GM18909 (cell line): ENCODE data around the gene FLRT3.

Source experiments
- ATAC-seq: cut with Tn5 transposase; IDR thresholded peaks from one replicate; pipeline ENCODE4 v1.9.1; 2021; ENCODE audit warnings: mild to moderate bottlenecking; ENCODE audit not compliant: unreplicated experiment, poor library complexity

The FLRT3 gene

GRCh38 chr20:14332866-14333265 is 4.5 kb downstream of the FLRT3 start:
- no peak for ATAC-seq

- ATAC-seq: no peak
These were observed 5.8 kb downstream of the FLRT3 start for GRCh38 chr20:14331646-14332045.

- ATAC-seq: no peak
These were observed 17.7 kb downstream of the FLRT3 start for GRCh38 chr20:14319704-14320103.

GRCh38 chr20:14313341-14314020 is 23.9 kb downstream of the FLRT3 start:
- no peak for ATAC-seq

GRCh38 chr20:14312001-14312400 is 25.4 kb downstream of the FLRT3 start:
- ATAC-seq: no peak

- ATAC-seq: no peak
These were observed 26.3 kb downstream of the FLRT3 start for GRCh38 chr20:14310977-14311627.

GRCh38 chr20:14307956-14308355 is 29.5 kb downstream of the FLRT3 start:
- ATAC-seq: no peak

GRCh38 chr20:14304472-14304871 is 32.9 kb downstream of the FLRT3 start:
- no peak for ATAC-seq

- no peak for ATAC-seq
These were observed 33.8 kb downstream of the FLRT3 start for GRCh38 chr20:14303651-14304050.

- no peak for ATAC-seq
These were observed 34.3 kb downstream of the FLRT3 start for GRCh38 chr20:14303106-14303505.

- ATAC-seq: no peak
These were observed 37.6 kb downstream of the FLRT3 start for GRCh38 chr20:14299831-14300230.

- no peak for ATAC-seq
These were observed 41.6 kb downstream of the FLRT3 start for GRCh38 chr20:14295770-14296309.

GRCh38 chr20:14295238-14295637 is 42.2 kb downstream of the FLRT3 start:
- ATAC-seq: no peak

GRCh38 chr20:14291502-14291901 is 45.9 kb downstream of the FLRT3 start:
- ATAC-seq: no peak

- no peak for ATAC-seq
These were observed 48.8 kb downstream of the FLRT3 start for GRCh38 chr20:14288341-14289330.

- no peak for ATAC-seq
These were observed 53.0 kb downstream of the FLRT3 start for GRCh38 chr20:14284443-14284842.

GRCh38 chr20:14282140-14282539 is 55.3 kb downstream of the FLRT3 start:
- no peak for ATAC-seq
